Measurements from ENCODE around the gene ESRRA. TPM values are rescaled to one million over a fixed set of nuclear protein-coding genes. Genes with fewer than 3 reads are reported as not detected.

Gene ESRRA
- total RNA-seq, 4 donors from 2014 or later: 151 to 460 (median 341) TPM

GRCh38 chr11:64264371-64264852 is 40.9 kb upstream of the ESRRA start:
- Histone ChIP-seq H3K9me3 (no peaks in the 10 kb centered on the region), H3K4me1 (peaks cover 7 to 57% (median 12%) of the 10 kb centered on the region in 4 donors), H3K36me3 (peaks cover 0 to 75% (median 0%) of the 10 kb centered on the region in 3 donors), H3K27me3 (no peaks in the 10 kb centered on the region), H3K4me3 (no peak overlapping the region), H3K27ac (peak overlapping the region in 1 of 4 donors; percentile 30)
- DNase-seq: no peak
- no peak for TF ChIP-seq POLR2A (IDR thresholded peaks at IDR 0.05)
- TF ChIP-seq, protein P1, sequence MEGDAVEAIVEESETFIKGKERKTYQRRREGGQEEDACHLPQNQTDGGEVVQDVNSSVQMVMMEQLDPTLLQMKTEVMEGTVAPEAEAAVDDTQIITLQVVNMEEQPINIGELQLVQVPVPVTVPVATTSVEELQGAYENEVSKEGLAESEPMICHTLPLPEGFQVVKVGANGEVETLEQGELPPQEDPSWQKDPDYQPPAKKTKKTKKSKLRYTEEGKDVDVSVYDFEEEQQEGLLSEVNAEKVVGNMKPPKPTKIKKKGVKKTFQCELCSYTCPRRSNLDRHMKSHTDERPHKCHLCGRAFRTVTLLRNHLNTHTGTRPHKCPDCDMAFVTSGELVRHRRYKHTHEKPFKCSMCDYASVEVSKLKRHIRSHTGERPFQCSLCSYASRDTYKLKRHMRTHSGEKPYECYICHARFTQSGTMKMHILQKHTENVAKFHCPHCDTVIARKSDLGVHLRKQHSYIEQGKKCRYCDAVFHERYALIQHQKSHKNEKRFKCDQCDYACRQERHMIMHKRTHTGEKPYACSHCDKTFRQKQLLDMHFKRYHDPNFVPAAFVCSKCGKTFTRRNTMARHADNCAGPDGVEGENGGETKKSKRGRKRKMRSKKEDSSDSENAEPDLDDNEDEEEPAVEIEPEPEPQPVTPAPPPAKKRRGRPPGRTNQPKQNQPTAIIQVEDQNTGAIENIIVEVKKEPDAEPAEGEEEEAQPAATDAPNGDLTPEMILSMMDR (IDR thresholded peaks at IDR 0.05): no peak

- H3K36me3 ChIP-seq: peaks cover 0 to 66% (median 0%) of the 10 kb centered on the region in 3 donors
- H3K27me3 ChIP-seq: no peaks in the 10 kb centered on the region
- TF ChIP-seq, protein P1 (IDR thresholded peaks at IDR 0.05): no peak
- no peak for TF ChIP-seq POLR2A (IDR thresholded peaks at IDR 0.05)
- peak overlapping the region in 1 of 4 donors; percentile 30 for H3K27ac ChIP-seq
- DNase-seq: no peak
- peaks cover 7 to 57% (median 12%) of the 10 kb centered on the region in 4 donors for H3K4me1 ChIP-seq
- no peak overlapping the region for H3K4me3 ChIP-seq
- H3K9me3 ChIP-seq: no peaks in the 10 kb centered on the region
Measured at GRCh38 chr11:64265176-64266160, 39.9 kb upstream of the ESRRA start.

GRCh38 chr11:64266339-64266738 is 39.0 kb upstream of the ESRRA start:
- no peak overlapping the region for H3K4me3 ChIP-seq

DNA sequence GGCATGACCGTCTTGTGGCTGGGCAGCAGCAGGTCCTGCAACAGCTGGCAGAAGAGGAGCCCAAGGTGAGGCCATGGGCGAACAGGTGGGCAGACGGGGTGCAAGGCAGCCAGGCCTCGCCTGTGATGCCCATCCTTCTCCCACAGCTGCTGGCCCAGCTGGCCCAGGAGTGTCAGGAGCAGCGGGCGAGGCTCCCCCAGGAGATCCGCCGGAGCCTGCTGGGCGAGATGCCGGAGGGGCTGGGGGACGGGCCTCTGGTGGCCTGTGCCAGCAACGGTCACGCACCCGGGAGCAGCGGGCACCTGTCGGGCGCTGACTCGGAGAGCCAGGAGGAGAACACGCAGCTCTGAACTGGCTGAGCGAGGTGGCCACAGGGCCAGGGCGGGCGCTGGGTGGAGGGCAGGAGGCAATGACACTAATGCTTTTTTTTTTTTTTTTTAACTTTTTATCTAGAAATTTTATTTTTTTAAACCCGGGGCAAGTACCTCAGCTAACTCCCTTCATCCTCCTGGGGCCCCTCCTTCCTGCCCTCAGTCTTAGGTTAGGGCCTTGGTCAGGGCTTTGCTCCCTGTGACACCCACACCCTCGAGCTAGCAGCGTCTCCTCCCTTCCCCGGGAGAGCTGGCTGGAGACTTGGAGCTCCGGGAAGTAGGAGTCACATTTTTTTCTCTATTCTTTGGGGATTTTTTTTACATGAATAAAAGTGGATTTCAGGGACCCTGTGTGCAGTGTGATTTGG is 37.9 kb upstream of the ESRRA start:
- peak in 1 of 3 donors; percentile 67 for DNase-seq
- Histone ChIP-seq H3K4me3 (no peak overlapping the region), H3K36me3 (peaks cover 0 to 49% (median 0%) of the 10 kb centered on the region in 3 donors)

More at GRCh38 chr11:64266339-64266738, 39.0 kb upstream of the ESRRA start:
- peak overlapping the region in 1 of 4 donors; percentile 39 for H3K27ac ChIP-seq
- peaks cover 7 to 57% (median 12%) of the 10 kb centered on the region in 4 donors for H3K4me1 ChIP-seq
- H3K36me3 ChIP-seq: peaks cover 0 to 60% (median 0%) of the 10 kb centered on the region in 3 donors
- no peak for TF ChIP-seq POLR2A (IDR thresholded peaks at IDR 0.05)
- TF ChIP-seq, protein P1 (IDR thresholded peaks at IDR 0.05): no peak
- H3K9me3 ChIP-seq: no peaks in the 10 kb centered on the region
- H3K27me3 ChIP-seq: no peaks in the 10 kb centered on the region
- DNase-seq: no peak

More for the DNA sequence above, 37.9 kb upstream of the ESRRA start:
- Histone ChIP-seq H3K27ac (peak overlapping the region in 3 of 4 donors; percentile 90 to 98 (median 96)), H3K9me3 (no peaks in the 10 kb centered on the region), H3K27me3 (no peaks in the 10 kb centered on the region), H3K4me1 (peaks cover 7 to 65% (median 12%) of the 10 kb centered on the region in 4 donors)
- TF ChIP-seq, protein P1 (IDR thresholded peaks at IDR 0.05): no peak
- TF ChIP-seq POLR2A (IDR thresholded peaks at IDR 0.05): no peak

Data from Peyer's patch (tissue), 4 donors.